ENCODE results near the gene TRPT1. TPM values are rescaled to one million over a fixed set of nuclear protein-coding genes. Genes with fewer than 3 reads are reported as not detected.
A peak's percentile ranks its signal among the peaks of the same experiment; 100 is the strongest.

The TRPT1 gene
- total RNA-seq, 2 donors from 2014 or later: 45.6 to 60.4 TPM

GRCh38 chr11:64244107-64244506 lies 18.1 kb upstream of the TRPT1 start:
- Mint-ChIP-seq H3K9me3 (no peaks in the 10 kb centered on the region), H3K4me3 (peak overlapping the region; percentile 76), H3K4me1 (peaks cover 22% of the 10 kb centered on the region), H3K27ac (peak overlapping the region; percentile 48), H3K36me3 (ENCODE audit: low read depth) (peaks cover 18% of the 10 kb centered on the region), H3K27me3 (ENCODE audit: insufficient read depth) (no peaks in the 10 kb centered on the region)
- Histone ChIP-seq H3K9me3 (ENCODE audit: control insufficient read depth, low read length) (no peaks in the 10 kb centered on the region), H3K36me3 (ENCODE audit: control insufficient read depth, insufficient read depth, low read length) (peaks cover 20% of the 10 kb centered on the region), H3K9ac (ENCODE audit: extremely low read depth, low read length, poor library complexity, severe bottlenecking) (no peak overlapping the region), H3K27ac (ENCODE audit: low read depth, low read length) (no peak overlapping the region), H3K27me3 (ENCODE audit: control insufficient read depth, insufficient read depth, low read length, poor library complexity, severe bottlenecking) (no peaks in the 10 kb centered on the region), H3K4me3 (ENCODE audit: low read length) (no peak overlapping the region), H3K4me1 (ENCODE audit: control insufficient read depth, insufficient read depth, low read length) (peaks cover 11% of the 10 kb centered on the region)
- no peak for DNase-seq
- 67 to 78% methylated on average over 2 to 5 of the region's 5 CpGs for WGBS, 2 experiments (ENCODE audit: insufficient coverage in 1 of 2, insufficient read length in 1 of 2)
- TF ChIP-seq CTCF (conservative IDR thresholded peaks at IDR 0.05): no peak

GRCh38 chr11:64243236-64243854 lies 17.4 kb upstream of the TRPT1 start:
- Histone ChIP-seq H3K27ac (ENCODE audit: low read depth, low read length) (no peak overlapping the region), H3K27me3 (ENCODE audit: control insufficient read depth, insufficient read depth, low read length, poor library complexity, severe bottlenecking) (no peaks in the 10 kb centered on the region), H3K4me1 (ENCODE audit: control insufficient read depth, insufficient read depth, low read length) (peaks cover 7% of the 10 kb centered on the region), H3K36me3 (ENCODE audit: control insufficient read depth, insufficient read depth, low read length) (peaks cover 23% of the 10 kb centered on the region), H3K9ac (ENCODE audit: extremely low read depth, low read length, poor library complexity, severe bottlenecking) (no peak overlapping the region), H3K9me3 (ENCODE audit: control insufficient read depth, low read length) (no peaks in the 10 kb centered on the region), H3K4me3 (ENCODE audit: low read length) (no peak overlapping the region)
- WGBS, 2 experiments (ENCODE audit: insufficient coverage in 1 of 2, insufficient read length in 1 of 2): 96 to 97% methylated on average over 4 to 8 of the region's 8 CpGs
- Mint-ChIP-seq H3K4me3 (peak overlapping the region; percentile 76), H3K9me3 (no peaks in the 10 kb centered on the region), H3K27ac (peak overlapping the region; percentile 48), H3K27me3 (ENCODE audit: insufficient read depth) (no peaks in the 10 kb centered on the region), H3K4me1 (peaks cover 16% of the 10 kb centered on the region), H3K36me3 (ENCODE audit: low read depth) (peaks cover 24% of the 10 kb centered on the region)
- no peak for DNase-seq
- TF ChIP-seq CTCF (conservative IDR thresholded peaks at IDR 0.05): no peak

GRCh38 chr11:64241491-64242374 lies 15.7 kb upstream of the TRPT1 start:
- H3K4me1 Mint-ChIP-seq: peaks cover 9% of the 10 kb centered on the region

More at GRCh38 chr11:64241491-64242374, 15.7 kb upstream of the TRPT1 start:
- peak overlapping the region; percentile 64 for H3K9ac ChIP-seq (ENCODE audit: extremely low read depth, low read length, poor library complexity, severe bottlenecking)
- H3K27me3 Mint-ChIP-seq (ENCODE audit: insufficient read depth): no peaks in the 10 kb centered on the region
- peaks cover 33% of the 10 kb centered on the region for H3K36me3 Mint-ChIP-seq (ENCODE audit: low read depth)
- H3K36me3 ChIP-seq (ENCODE audit: control insufficient read depth, insufficient read depth, low read length): peaks cover 28% of the 10 kb centered on the region
- peak; percentile 86 for DNase-seq
- H3K27me3 ChIP-seq (ENCODE audit: control insufficient read depth, insufficient read depth, low read length, poor library complexity, severe bottlenecking): no peaks in the 10 kb centered on the region
- no peaks in the 10 kb centered on the region for H3K9me3 Mint-ChIP-seq
- H3K27ac Mint-ChIP-seq: peak overlapping the region; percentile 96
- H3K4me1 ChIP-seq (ENCODE audit: control insufficient read depth, insufficient read depth, low read length): peaks cover 4% of the 10 kb centered on the region
- TF ChIP-seq CTCF (conservative IDR thresholded peaks at IDR 0.05): peak; percentile 16
- peak overlapping the region; percentile 95 for H3K4me3 ChIP-seq (ENCODE audit: low read length)
- H3K9me3 ChIP-seq (ENCODE audit: control insufficient read depth, low read length): no peaks in the 10 kb centered on the region
- peak overlapping the region; percentile 68 for H3K27ac ChIP-seq (ENCODE audit: low read depth, low read length)
- WGBS, 2 experiments (ENCODE audit: insufficient coverage in 1 of 2, insufficient read length in 1 of 2): 1 to 2% methylated on average over 11 to 63 of the region's 63 CpGs
- peak overlapping the region; percentile 76 for H3K4me3 Mint-ChIP-seq
